GM23248 (cell line): ENCODE data around the gene TMCO5A. TPM values are rescaled to one million over a fixed set of nuclear protein-coding genes. Genes with fewer than 3 reads are reported as not detected.

Experiments
- DNase-seq: peaks from one replicate; pipeline ENCODE4 v3.0.0-alpha.2; 2015
- H2AFZ ChIP-seq: fragments of 200-600 bp; sonication (generic); 2 replicates; pipeline ENCODE4 v1.6.1; 2016; ENCODE audit warnings: antibody characterized with exemption
- H3F3A ChIP-seq: fragments of 200-600 bp; sonication (generic); 2 replicates; pipeline ENCODE4 v1.6.1; 2016; ENCODE audit warnings: mild to moderate bottlenecking, antibody characterized with exemption, mixed run types; ENCODE audit not compliant: insufficient read depth
- H3K27ac ChIP-seq: fragments of 200-600 bp; sonication (generic); 2 replicates; pipeline ENCODE4 v1.5.1; 2016; ENCODE audit warnings: mild to moderate bottlenecking
- H3K27me3 ChIP-seq: fragments of 200-600 bp; sonication (generic); replicated peaks from 2 replicates; pipeline ENCODE4 v1.6.1; 2016; ENCODE audit warnings: mild to moderate bottlenecking; ENCODE audit not compliant: insufficient read depth
- H3K36me3 ChIP-seq: fragments of 200-600 bp; sonication (generic); 2 replicates; pipeline ENCODE4 v1.6.1; 2016; ENCODE audit warnings: low read depth, mild to moderate bottlenecking
- H3K4me1 ChIP-seq: fragments of 200-600 bp; sonication (generic); 2 replicates; pipeline ENCODE4 v1.6.1; 2016; ENCODE audit warnings: mild to moderate bottlenecking; ENCODE audit not compliant: insufficient read depth
- H3K4me2 ChIP-seq: fragments of 200-600 bp; sonication (generic); one replicate; pipeline ENCODE4 v1.6.1; 2016; ENCODE audit warnings: mild to moderate bottlenecking; ENCODE audit not compliant: unreplicated experiment
- H3K4me3 ChIP-seq: fragments of 200-600 bp; sonication (generic); 2 replicates; pipeline ENCODE4 v1.5.1; 2016; ENCODE audit warnings: mild to moderate bottlenecking
- H3K79me2 ChIP-seq: fragments of 200-600 bp; sonication (generic); 2 replicates; pipeline ENCODE4 v1.6.1; 2016; ENCODE audit warnings: mild to moderate bottlenecking; ENCODE audit not compliant: insufficient read depth
- H3K9ac ChIP-seq: fragments of 200-600 bp; sonication (generic); 2 replicates; pipeline ENCODE4 v1.6.1; 2016; ENCODE audit warnings: mild to moderate bottlenecking
- H3K9me2 ChIP-seq: fragments of 200-600 bp; sonication (generic); 2 replicates; pipeline ENCODE4 v1.6.1; 2016; ENCODE audit warnings: mixed run types, mild to moderate bottlenecking, moderate library complexity; ENCODE audit not compliant: insufficient read depth
- H3K9me3 ChIP-seq: fragments of 200-600 bp; sonication (generic); one replicate; pipeline ENCODE4 v1.6.1; 2017; ENCODE audit warnings: low read depth
- H4K20me1 ChIP-seq: fragments of 200-600 bp; sonication (generic); 2 replicates; pipeline ENCODE4 v1.6.0; 2016; ENCODE audit not compliant: insufficient read depth
- EZH2 ChIP-seq: fragments of 200-600 bp; sonication (generic); IDR thresholded peaks from 2 replicates; pipeline ENCODE4 v1.6.1; 2018; ENCODE audit warnings: antibody characterized with exemption, mild to moderate bottlenecking; ENCODE audit not compliant: insufficient read depth, poor library complexity, severe bottlenecking
- EZH2phosphoT487 ChIP-seq: fragments of 200-600 bp; sonication (generic); IDR thresholded peaks from 2 replicates; pipeline ENCODE4 v1.6.1; 2018; ENCODE audit warnings: antibody characterized with exemption, moderate library complexity, mild to moderate bottlenecking, low read depth; ENCODE audit not compliant: insufficient read depth
- WGBS, 2 experiments: methylation state at CpG; one replicate each; pipeline ENCODE4 v1.1.6; 2015 to 2017; ENCODE audit warnings: low lambda C conversion rate in 2 of 2, low coverage in 1 of 2; ENCODE audit errors: missing lambda C conversion rate in 2 of 2; 5-methylcytosine and 5-hydroxymethylcytosine counted together
- in situ Hi-C: fragments of 300-500 bp; cut with MboI; formaldehyde crosslinking; loops from 2 replicates; pipeline ENCODE4 v1.15.0; 2020
- polyA plus RNA-seq: library from polyadenylated mRNA; unstranded; fragments of >200 nt; fragmentation: Nextera tagmentation; extraction: Ambion mirVana; gene quantifications from 2 replicates; pipeline ENCODE4 v1.2.1, GENCODE V29; 2016
- total RNA-seq: library from RNA; depleted of rRNA; stranded (reverse); fragments of >200 nt; shearing (Covaris generic); gene quantifications from 2 replicates; pipeline ENCODE4 v1.2.3, GENCODE V29; 2014

TMCO5A gene
- total and polyA plus RNA-seq, 2 experiments from 2014 or later: not detected

DNA sequence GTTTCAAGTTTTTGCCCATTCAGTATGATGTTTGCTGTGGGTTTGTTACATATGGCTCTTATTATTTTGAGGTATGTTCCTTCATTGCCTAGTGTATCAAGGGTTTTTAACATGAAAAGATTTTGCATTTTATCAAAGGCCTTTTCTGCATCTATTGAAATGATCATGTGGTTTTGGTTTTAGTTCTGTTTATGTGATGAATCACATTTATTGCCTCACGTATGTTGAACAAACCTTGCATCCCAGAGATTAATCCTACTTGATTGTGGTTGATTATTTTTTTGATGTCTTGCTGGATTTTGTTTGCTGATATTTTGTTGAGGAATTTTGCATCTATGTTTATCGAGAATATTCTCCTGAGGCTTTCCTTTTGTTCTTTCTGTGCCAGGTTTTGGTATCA is 39.4 kb downstream of the TMCO5A start:
- no peaks in the 10 kb centered on the region for H4K20me1 ChIP-seq
- DNase-seq: peak; percentile 26
- no peak overlapping the region for H3K9ac ChIP-seq
- H3K9me3 ChIP-seq: no peaks in the 10 kb centered on the region
- H2AFZ ChIP-seq: no peak overlapping the region
- WGBS, 2 experiments: 0 to 3% methylated on average over 2 of the region's 2 CpGs
- no peaks in the 10 kb centered on the region for H3K36me3 ChIP-seq
- no peak overlapping the region for H3K27ac ChIP-seq
- TF ChIP-seq EZH2 (no peak), EZH2phosphoT487 (no peak)
- no peaks in the 10 kb centered on the region for H3K9me2 ChIP-seq
- no peaks in the 10 kb centered on the region for H3K79me2 ChIP-seq
- no peaks in the 10 kb centered on the region for H3F3A ChIP-seq
- no peak overlapping the region for H3K4me3 ChIP-seq
- H3K4me1 ChIP-seq: no peaks in the 10 kb centered on the region
- in situ Hi-C loops: no loop called here
- 0 out of 2 replicates have a peak, but pooled peaks cover 14% of the 10 kb centered on the region for H3K27me3 ChIP-seq
- H3K4me2 ChIP-seq: no peak overlapping the region

DNA sequence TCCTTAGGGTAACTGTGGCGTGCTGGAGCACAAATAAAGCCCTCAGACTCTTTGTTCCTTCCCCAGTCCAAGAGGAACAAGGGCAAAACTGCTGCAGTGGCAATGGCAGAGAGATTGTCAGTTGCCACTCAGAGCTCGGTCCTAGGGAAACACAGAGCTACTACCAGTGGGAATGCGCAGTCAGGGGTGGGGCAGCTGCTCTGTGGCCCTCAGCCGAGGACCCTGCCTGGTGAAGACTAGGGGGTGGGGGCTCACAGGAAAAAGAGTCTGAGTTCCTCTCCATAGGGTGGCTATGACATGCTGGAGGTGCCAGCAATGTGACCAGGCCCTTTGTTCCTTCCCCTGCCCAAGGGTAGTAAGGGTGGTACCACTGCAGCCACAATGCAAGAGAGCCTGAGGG is 43.8 kb downstream of the TMCO5A start:
- no peak for DNase-seq
- H3K27ac ChIP-seq: no peak overlapping the region
- in situ Hi-C loops: loop anchor here (25.0 kb wide), 1 partner anchor 684 kb away; no protein-coding TSS in a partner anchor
- H3K27me3 ChIP-seq: 0 out of 2 replicates have a peak, but pooled peaks cover 10% of the 10 kb centered on the region
- no peaks in the 10 kb centered on the region for H3K79me2 ChIP-seq
- H4K20me1 ChIP-seq: no peaks in the 10 kb centered on the region
- H2AFZ ChIP-seq: no peak overlapping the region
- H3K9me3 ChIP-seq: no peaks in the 10 kb centered on the region
- WGBS, 2 experiments: 71 to 82% methylated on average over 4 of the region's 4 CpGs
- no peaks in the 10 kb centered on the region for H3K9me2 ChIP-seq
- no peak overlapping the region for H3K4me2 ChIP-seq
- H3K4me3 ChIP-seq: no peak overlapping the region
- no peak overlapping the region for H3K9ac ChIP-seq
- no peaks in the 10 kb centered on the region for H3K36me3 ChIP-seq
- TF ChIP-seq EZH2: no peak
- no peak for TF ChIP-seq EZH2phosphoT487
- no peaks in the 10 kb centered on the region for H3F3A ChIP-seq
- no peaks in the 10 kb centered on the region for H3K4me1 ChIP-seq

GRCh38 chr15:37979671-37980409 is 45.4 kb downstream of the TMCO5A start:
- H3K4me1 ChIP-seq: no peaks in the 10 kb centered on the region
- DNase-seq: no peak
- H3K9ac ChIP-seq: no peak overlapping the region
- 86 to 87% methylated on average over 11 of the region's 11 CpGs for WGBS, 2 experiments
- H3K27ac ChIP-seq: no peak overlapping the region
- no peak overlapping the region for H2AFZ ChIP-seq
- TF ChIP-seq EZH2 (no peak), EZH2phosphoT487 (no peak)
- H3K4me2 ChIP-seq: no peak overlapping the region
- H3K79me2 ChIP-seq: no peaks in the 10 kb centered on the region
- no peak overlapping the region for H3K4me3 ChIP-seq
- no peaks in the 10 kb centered on the region for H3K36me3 ChIP-seq
- 0 out of 2 replicates have a peak, but pooled peaks cover 8% of the 10 kb centered on the region for H3K27me3 ChIP-seq
- H4K20me1 ChIP-seq: no peaks in the 10 kb centered on the region
- H3F3A ChIP-seq: no peaks in the 10 kb centered on the region
- no peaks in the 10 kb centered on the region for H3K9me2 ChIP-seq
- no peaks in the 10 kb centered on the region for H3K9me3 ChIP-seq
- in situ Hi-C loops: loop anchor here (25.0 kb wide), 1 partner anchor 682 kb away; no protein-coding TSS in a partner anchor

GRCh38 chr15:37981201-37981600 is 46.8 kb downstream of the TMCO5A start:
- in situ Hi-C loops: loop anchor here (25.0 kb wide), 1 partner anchor 681 kb away; no protein-coding TSS in a partner anchor

More at GRCh38 chr15:37981201-37981600, 46.8 kb downstream of the TMCO5A start:
- H3K4me1 ChIP-seq: no peaks in the 10 kb centered on the region
- H3K27ac ChIP-seq: no peak overlapping the region
- H3K4me2 ChIP-seq: no peak overlapping the region
- no peak overlapping the region for H3K9ac ChIP-seq
- H4K20me1 ChIP-seq: no peaks in the 10 kb centered on the region
- WGBS, 2 experiments: 64 to 67% methylated on average over 5 of the region's 5 CpGs
- no peaks in the 10 kb centered on the region for H3K9me3 ChIP-seq
- H2AFZ ChIP-seq: no peak overlapping the region
- TF ChIP-seq EZH2phosphoT487: no peak
- no peak for TF ChIP-seq EZH2
- H3K36me3 ChIP-seq: no peaks in the 10 kb centered on the region
- no peak for DNase-seq
- no peaks in the 10 kb centered on the region for H3K27me3 ChIP-seq
- no peaks in the 10 kb centered on the region for H3K79me2 ChIP-seq
- no peaks in the 10 kb centered on the region for H3K9me2 ChIP-seq
- no peak overlapping the region for H3K4me3 ChIP-seq
- H3F3A ChIP-seq: no peaks in the 10 kb centered on the region
